AG09309 (cell line): ENCODE results near the gene NME2.
"Not testable (repeated sequence)": the region's sequence is repeated elsewhere in the genome, so short reads cannot be mapped to it uniquely, and the experiment has no call there.

Experiments
- DNase-seq: peaks from one replicate; pipeline ENCODE4 v3.0.0-alpha.2; 2010; ENCODE audit warnings: low read depth
- H3K4me3 ChIP-seq: 2 replicates; pipeline ENCODE4 v1.5.1; 2011; ENCODE audit warnings: mild to moderate bottlenecking, low read depth, low read length, moderate library complexity; ENCODE audit not compliant: control insufficient read depth
- TF ChIP-seq, protein P1 (sequence below): IDR thresholded peaks from 2 replicates; pipeline ENCODE4 v1.5.1; 2011; ENCODE audit warnings: mild to moderate bottlenecking, low read depth, low read length, inconsistent platforms; ENCODE audit not compliant: insufficient read depth, control insufficient read depth; ENCODE audit errors: missing control alignments

NME2 gene

DNA sequence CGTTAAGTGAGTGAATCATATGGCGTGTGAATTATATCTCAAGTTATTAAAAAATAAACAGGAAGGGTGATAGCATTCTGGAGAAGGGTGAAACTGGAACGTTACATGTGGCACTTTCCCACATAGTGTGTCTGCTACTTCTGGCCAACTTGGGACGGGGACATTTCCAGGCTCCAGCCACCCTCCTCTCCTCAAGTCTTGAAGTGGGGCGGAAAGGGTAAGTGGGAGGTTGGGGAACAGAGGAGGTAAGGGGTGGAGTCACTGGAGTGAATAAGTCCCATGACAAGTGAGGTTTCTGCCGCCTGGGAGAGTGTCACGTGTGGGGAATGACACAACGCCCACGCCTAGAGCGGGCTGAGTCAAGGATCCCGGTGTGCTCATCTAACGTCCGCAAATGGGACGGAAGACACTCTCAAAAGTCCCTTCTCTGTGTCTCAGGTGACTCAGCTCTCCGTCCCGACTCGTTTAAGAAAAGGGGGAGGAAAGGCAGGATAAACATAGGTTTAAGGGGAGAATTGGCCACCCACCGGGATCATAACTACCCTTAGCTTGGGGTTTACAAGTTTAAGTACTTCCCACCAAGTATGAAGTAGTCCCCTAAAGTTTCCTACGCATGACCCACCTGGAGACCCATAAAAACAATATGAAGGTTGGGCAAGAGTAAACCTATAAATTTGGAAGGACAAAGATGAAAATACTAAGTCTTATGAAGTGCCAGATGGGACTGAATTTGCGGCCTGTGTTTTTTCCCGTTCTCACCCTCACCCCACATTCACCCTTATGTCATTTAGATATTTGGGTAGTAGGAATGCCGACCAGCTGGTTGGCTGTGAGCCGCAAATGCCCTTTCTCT, 44.4 kb upstream of the NME2 start:
- TF ChIP-seq, protein P1, sequence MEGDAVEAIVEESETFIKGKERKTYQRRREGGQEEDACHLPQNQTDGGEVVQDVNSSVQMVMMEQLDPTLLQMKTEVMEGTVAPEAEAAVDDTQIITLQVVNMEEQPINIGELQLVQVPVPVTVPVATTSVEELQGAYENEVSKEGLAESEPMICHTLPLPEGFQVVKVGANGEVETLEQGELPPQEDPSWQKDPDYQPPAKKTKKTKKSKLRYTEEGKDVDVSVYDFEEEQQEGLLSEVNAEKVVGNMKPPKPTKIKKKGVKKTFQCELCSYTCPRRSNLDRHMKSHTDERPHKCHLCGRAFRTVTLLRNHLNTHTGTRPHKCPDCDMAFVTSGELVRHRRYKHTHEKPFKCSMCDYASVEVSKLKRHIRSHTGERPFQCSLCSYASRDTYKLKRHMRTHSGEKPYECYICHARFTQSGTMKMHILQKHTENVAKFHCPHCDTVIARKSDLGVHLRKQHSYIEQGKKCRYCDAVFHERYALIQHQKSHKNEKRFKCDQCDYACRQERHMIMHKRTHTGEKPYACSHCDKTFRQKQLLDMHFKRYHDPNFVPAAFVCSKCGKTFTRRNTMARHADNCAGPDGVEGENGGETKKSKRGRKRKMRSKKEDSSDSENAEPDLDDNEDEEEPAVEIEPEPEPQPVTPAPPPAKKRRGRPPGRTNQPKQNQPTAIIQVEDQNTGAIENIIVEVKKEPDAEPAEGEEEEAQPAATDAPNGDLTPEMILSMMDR, result no peak
- H3K4me3 ChIP-seq, result peak overlapping the region; percentile 57
- peak; percentile 84 for DNase-seq

DNA sequence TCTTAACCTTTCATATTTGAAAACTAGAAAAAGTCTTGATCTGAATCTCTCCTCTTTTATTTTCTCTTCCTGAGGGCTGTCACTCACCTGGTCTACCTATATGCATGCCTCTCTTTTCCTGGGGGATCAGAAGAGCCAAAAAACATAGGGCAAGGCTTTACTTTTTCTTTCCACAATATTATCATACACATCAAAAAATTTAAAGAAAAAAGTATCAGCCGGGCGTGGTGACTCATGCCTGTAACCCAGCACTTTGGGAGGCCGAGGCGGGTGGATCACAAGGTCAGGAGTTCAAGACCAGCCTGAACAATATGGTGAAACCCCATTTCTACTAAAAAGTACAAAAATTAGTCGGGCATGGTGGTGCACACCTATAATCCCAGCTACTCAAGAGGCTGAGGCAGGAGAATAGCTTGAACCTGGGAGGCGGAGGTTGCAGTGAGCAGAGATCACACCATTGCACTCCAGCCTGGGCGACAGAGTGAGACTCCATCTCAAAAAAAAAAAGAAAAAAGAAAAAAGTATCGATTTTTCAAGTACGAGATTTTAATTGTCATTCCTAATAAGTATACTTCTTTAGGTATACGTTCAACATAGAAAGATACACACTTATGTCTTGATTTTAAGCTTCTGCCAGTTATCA, 43.6 kb upstream of the NME2 start:
- DNase-seq, H3K4me3 ChIP-seq: not testable (repeated sequence)

DNA sequence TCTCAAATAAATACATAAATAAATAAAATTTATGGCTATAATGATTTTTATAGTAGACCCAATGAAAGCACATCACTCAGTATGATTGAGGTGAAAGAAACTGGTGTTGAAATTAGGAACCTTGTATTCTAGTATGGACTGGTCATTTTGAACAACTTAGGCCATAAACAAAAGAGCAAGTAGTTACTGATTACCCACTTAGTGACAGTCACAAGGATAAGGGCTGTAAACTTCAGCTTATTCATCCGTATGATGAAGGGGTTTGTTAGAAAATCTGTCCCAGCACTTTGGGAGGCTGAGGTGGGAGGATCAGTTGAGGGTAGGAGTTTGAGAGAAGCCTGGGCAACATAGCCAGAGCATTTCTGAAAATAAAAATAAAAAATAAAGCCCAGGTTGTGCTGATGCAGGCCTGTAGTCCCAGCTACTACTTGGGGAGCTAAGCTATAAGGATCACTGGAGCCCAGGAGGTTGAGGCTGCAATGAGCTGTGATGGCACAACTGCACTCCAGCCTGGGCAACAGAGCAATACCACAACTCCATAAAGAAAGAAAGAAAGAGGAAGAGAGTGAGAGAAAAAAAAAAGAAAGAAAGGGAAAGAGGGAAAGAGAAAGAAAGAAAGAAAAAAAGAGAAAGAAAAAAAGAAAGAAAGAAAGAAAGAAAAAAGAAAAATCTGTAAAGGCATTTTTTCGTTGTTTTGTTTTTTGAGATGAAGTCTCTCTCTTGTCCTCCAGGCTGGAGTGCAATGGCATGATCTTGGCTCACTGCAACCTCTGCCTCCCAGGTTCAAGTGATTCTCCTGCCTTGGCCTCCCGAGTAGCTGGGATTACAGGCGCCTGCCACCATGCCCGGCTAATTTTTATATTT, 41.3 kb upstream of the NME2 start:
- TF ChIP-seq, protein P1, result no peak
- H3K4me3 ChIP-seq, result no peak overlapping the region
- DNase-seq, result no peak

DNA sequence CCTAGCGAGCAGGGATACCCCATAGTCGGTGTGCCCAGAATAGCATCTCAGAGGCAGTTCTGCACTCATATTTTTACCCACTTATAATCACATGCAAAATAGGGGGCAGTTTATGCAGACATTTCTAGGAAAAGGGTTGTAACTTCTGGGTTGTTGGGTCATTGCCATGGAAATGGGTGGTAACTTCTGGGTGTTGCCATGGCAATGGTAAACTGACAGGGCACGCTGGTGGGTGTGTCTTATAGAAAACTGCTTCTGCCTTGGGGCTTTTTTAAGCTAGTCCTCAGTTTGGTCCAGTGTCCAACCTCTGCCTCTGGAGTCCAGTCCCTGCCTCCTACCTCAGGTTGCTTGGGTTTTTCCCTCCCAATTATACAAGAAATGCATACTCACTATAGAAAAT, 38.1 kb upstream of the NME2 start:
- DNase-seq, result no peak
- TF ChIP-seq, protein P1, result no peak
- H3K4me3 ChIP-seq, result no peak overlapping the region

DNA sequence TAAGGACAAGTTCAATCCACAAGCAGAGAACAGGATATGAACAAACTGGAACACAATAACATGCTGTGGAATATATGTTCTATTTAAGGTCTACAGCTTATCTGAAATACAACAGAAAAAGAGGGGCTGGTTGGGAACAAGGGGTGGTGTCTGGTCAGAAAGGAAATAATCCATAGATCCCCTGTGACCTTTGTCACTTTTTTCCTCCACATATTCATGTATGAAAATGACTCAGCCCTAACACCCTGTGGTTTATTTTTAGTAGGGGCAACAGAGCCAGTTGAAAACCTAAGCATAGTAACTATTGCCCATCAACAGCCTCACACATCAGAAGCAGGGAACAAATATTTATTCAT, 33.3 kb upstream of the NME2 start:
- H3K4me3 ChIP-seq, result no peak overlapping the region
- no peak for DNase-seq
- TF ChIP-seq, protein P1, result no peak

DNA sequence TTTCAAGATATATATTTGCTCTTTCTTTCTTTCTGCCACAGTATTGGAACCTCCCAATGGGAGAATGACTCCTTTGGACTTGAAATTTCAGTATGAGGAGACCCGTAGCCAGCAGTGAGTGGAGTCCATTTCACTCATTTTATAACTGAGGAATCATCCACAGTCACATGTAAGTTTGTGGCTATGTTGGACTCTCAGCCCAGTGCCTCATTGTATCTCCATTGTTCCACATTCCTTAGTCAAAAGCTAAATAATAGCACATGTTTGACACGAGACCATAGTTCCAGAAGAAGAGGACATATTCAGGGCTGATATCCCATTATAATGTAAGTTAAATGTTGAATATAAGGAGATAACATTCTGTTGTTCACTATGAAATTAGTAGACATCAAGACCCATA, 32.8 kb upstream of the NME2 start:
- no peak for DNase-seq
- TF ChIP-seq, protein P1, result no peak
- H3K4me3 ChIP-seq, result no peak overlapping the region
